OCI-LY7 (cell line): ENCODE results near the gene SH3RF3. TPM values are rescaled to one million over a fixed set of nuclear protein-coding genes. Genes with fewer than 3 reads are reported as not detected.

Experiments
- BruUV-seq: library from RNA; stranded (reverse); fragments of 400-500 nt; replicated peaks from 2 replicates; lab custom pipeline; 2021; lab: Mats Ljungman, UMichigan
- CTCF ChIA-PET: fragments of 300-600 bp; sonication (Branson Sonifier 250); formaldehyde crosslinking; loops from one replicate; lab custom pipeline; 2022; ENCODE audit warnings: antibody characterized with exemption; ENCODE audit not compliant: unreplicated experiment; lab: Charles Lee
- POLR2A ChIA-PET: fragments of 300-600 bp; sonication (Branson Sonifier 250); formaldehyde crosslinking; loops from one replicate; lab custom pipeline; 2022; ENCODE audit warnings: antibody characterized with exemption; lab: Charles Lee
- DNase-seq: peaks from one replicate; pipeline ENCODE4 v3.0.0-alpha.2; 2015; ENCODE audit warnings: low spot score
- H2AFZ ChIP-seq: fragments of 200-600 bp; sonication (generic), shearing (Covaris generic); 2 replicates; pipeline ENCODE4 v1.6.1; 2014; ENCODE audit warnings: mild to moderate bottlenecking, antibody characterized with exemption, low read length, moderate library complexity
- H3K27ac ChIP-seq: fragments of 200-600 bp; sonication (generic); 2 replicates; pipeline ENCODE4 v1.5.1; 2014; ENCODE audit warnings: mixed run types, low read depth, mild to moderate bottlenecking, moderate library complexity, low read length, inconsistent platforms; ENCODE audit not compliant: poor library complexity, severe bottlenecking
- H3K36me3 ChIP-seq: fragments of 200-600 bp; sonication (generic); 2 replicates; pipeline ENCODE4 v1.6.1; 2014; ENCODE audit warnings: mild to moderate bottlenecking, antibody characterized with exemption, low read length, moderate library complexity, mixed read lengths; ENCODE audit not compliant: insufficient read depth
- H3K4me1 ChIP-seq: fragments of 200-600 bp; sonication (generic); 2 replicates; pipeline ENCODE4 v1.5.1; 2014; ENCODE audit warnings: mild to moderate bottlenecking, low read length; ENCODE audit not compliant: insufficient read depth, poor library complexity, severe bottlenecking
- H3K4me2 ChIP-seq: fragments of 200-600 bp; sonication (generic); 2 replicates; pipeline ENCODE4 v1.6.1; 2014; ENCODE audit warnings: mild to moderate bottlenecking, low read length
- H3K4me3 ChIP-seq: fragments of 200-600 bp; sonication (generic); 2 replicates; pipeline ENCODE4 v1.5.1; 2014; ENCODE audit warnings: mild to moderate bottlenecking, low read depth, low read length; ENCODE audit not compliant: poor library complexity, severe bottlenecking
- H3K79me2 ChIP-seq: fragments of 200-600 bp; sonication (generic); 2 replicates; pipeline ENCODE4 v1.6.1; 2016; ENCODE audit warnings: low read depth, mild to moderate bottlenecking, low read length, moderate library complexity, mixed read lengths; ENCODE audit not compliant: insufficient read depth
- H3K9me2 ChIP-seq: fragments of 200-600 bp; sonication (generic); 2 replicates; pipeline ENCODE4 v1.6.1; 2016; ENCODE audit warnings: mild to moderate bottlenecking, low read length, mixed read lengths; ENCODE audit not compliant: insufficient read depth
- H3K9me3 ChIP-seq: fragments of 200-600 bp; sonication (generic); 2 replicates; pipeline ENCODE4 v1.6.1; 2014; ENCODE audit warnings: mild to moderate bottlenecking, mixed run types, low read length, mixed read lengths
- H4K20me1 ChIP-seq: fragments of 200-600 bp; sonication (generic); 2 replicates; pipeline ENCODE4 v1.6.1; 2014; ENCODE audit warnings: mild to moderate bottlenecking, antibody characterized with exemption, low read length, moderate library complexity, mixed read lengths; ENCODE audit not compliant: insufficient read depth
- EZH2phosphoT487 ChIP-seq: fragments of 200-600 bp; sonication (generic); IDR thresholded peaks from 2 replicates; pipeline ENCODE4 v1.6.1; 2018; ENCODE audit warnings: low read depth, borderline replicate concordance, mild to moderate bottlenecking, mixed run types, antibody characterized with exemption, low read length, moderate library complexity, mixed read lengths
- intact Hi-C: fragments of 100-400 bp; cut with micrococcal nuclease; formaldehyde crosslinking; loops from one replicate; pipeline ENCODE4 v1.10.0; 2022; ENCODE audit not compliant: unreplicated experiment
- total RNA-seq, 2 experiments: library from RNA; depleted of rRNA in 1 of 2; stranded (reverse); fragments of >200 nt in 1 of 2; shearing (Covaris generic) in 1 of 2; gene quantifications; 2 replicates each; pipeline ENCODE4 v1.2.3, GENCODE V29; 2014 to 2022
- TF ChIP-seq, protein P1 (sequence below): fragments of 200-600 bp; sonication (generic); conservative IDR thresholded peaks from 2 replicates; pipeline ENCODE4 v1.5.1; 2014; ENCODE audit warnings: mild to moderate bottlenecking, antibody characterized with exemption, low read length, moderate library complexity, mixed read lengths

Gene SH3RF3
- total RNA-seq, 2 experiments from 2014 or later: not detected

DNA sequence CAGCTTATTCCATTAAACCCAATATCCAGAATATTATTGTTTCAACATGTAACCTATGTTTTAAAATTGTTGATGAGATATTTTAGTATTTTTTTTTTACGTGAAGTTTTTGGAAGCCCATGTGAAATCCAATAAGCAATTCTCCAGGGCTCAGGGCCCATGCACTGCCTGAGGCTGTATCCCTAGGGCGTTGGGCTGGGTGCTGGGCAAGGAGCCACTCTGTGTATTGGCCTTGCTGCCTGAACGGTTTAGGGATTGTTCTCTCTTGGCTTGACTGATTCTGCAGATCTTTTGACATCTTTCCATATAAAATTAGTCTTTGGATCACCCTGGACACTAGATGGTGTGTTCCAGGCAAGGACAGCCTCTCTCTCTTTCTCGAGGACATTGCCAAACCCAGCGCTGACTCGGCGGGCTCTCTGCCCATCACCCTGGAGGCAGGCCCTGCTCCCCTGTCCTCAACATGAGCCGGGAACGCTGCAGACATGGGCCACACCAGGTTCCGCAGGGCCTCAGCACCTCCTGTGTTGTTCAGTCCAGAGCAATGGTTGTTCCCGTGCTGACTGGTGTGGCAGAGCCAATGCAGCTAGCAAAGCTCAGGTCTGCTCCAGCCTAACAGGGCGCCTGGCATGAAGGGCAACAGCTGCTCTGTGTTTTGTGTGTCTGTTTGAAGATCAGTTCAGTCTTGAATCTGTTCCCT is 321.7 kb downstream of the SH3RF3 start:
- no peak for DNase-seq
- H3K4me3 ChIP-seq: no peak overlapping the region
- no peaks in the 10 kb centered on the region for H3K9me3 ChIP-seq
- BruUV-seq: no TSS peak
- no peaks in the 10 kb centered on the region for H3K9me2 ChIP-seq
- H4K20me1 ChIP-seq: no peaks in the 10 kb centered on the region
- intact Hi-C loops: no loop called here
- no peak overlapping the region for H3K4me2 ChIP-seq
- no peaks in the 10 kb centered on the region for H3K4me1 ChIP-seq
- POLR2A ChIA-PET: no interaction called here
- CTCF ChIA-PET: no interaction called here
- H3K36me3 ChIP-seq: no peaks in the 10 kb centered on the region
- H3K79me2 ChIP-seq: no peaks in the 10 kb centered on the region
- TF ChIP-seq, protein P1, sequence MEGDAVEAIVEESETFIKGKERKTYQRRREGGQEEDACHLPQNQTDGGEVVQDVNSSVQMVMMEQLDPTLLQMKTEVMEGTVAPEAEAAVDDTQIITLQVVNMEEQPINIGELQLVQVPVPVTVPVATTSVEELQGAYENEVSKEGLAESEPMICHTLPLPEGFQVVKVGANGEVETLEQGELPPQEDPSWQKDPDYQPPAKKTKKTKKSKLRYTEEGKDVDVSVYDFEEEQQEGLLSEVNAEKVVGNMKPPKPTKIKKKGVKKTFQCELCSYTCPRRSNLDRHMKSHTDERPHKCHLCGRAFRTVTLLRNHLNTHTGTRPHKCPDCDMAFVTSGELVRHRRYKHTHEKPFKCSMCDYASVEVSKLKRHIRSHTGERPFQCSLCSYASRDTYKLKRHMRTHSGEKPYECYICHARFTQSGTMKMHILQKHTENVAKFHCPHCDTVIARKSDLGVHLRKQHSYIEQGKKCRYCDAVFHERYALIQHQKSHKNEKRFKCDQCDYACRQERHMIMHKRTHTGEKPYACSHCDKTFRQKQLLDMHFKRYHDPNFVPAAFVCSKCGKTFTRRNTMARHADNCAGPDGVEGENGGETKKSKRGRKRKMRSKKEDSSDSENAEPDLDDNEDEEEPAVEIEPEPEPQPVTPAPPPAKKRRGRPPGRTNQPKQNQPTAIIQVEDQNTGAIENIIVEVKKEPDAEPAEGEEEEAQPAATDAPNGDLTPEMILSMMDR: no peak
- no peak for TF ChIP-seq EZH2phosphoT487
- H2AFZ ChIP-seq: no peak overlapping the region
- no peak overlapping the region for H3K27ac ChIP-seq

DNA sequence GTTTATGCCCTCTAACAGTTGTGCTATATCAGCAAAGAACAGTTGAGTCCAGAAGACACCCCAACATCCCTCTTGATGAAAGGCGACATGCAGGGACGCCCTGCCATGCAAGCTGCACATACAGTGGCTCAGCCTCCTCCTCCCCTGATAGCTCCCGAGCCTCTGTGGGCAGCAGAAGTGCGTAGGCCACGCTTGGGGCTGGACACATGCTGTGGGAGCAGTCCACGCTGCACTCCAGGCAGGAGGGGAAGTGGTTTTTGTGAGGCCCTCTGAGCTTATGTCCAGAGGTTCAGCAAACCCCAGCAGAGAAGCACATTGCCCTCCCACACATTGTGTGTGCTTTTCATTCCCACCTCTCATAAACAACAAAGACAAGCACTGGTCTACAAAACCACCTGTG is 322.7 kb downstream of the SH3RF3 start:
- H2AFZ ChIP-seq: no peak overlapping the region
- H3K4me1 ChIP-seq: no peaks in the 10 kb centered on the region
- no peaks in the 10 kb centered on the region for H4K20me1 ChIP-seq
- no peaks in the 10 kb centered on the region for H3K36me3 ChIP-seq
- no peak for DNase-seq
- H3K4me3 ChIP-seq: no peak overlapping the region
- BruUV-seq: no TSS peak
- intact Hi-C loops: no loop called here
- CTCF ChIA-PET: no interaction called here
- H3K9me3 ChIP-seq: no peaks in the 10 kb centered on the region
- H3K27ac ChIP-seq: no peak overlapping the region
- no peak overlapping the region for H3K4me2 ChIP-seq
- TF ChIP-seq, protein P1: no peak
- no peak for TF ChIP-seq EZH2phosphoT487
- H3K79me2 ChIP-seq: no peaks in the 10 kb centered on the region
- H3K9me2 ChIP-seq: no peaks in the 10 kb centered on the region
- POLR2A ChIA-PET: no interaction called here
